B cell (primary cell): ENCODE measurements around the gene CLN6. TPM values are rescaled to one million over a fixed set of nuclear protein-coding genes. Genes with fewer than 3 reads are reported as not detected.
A peak's percentile ranks its signal among the peaks of the same experiment; 100 is the strongest.

Experiments used
- ATAC-seq: fragments of 200-7000 bp; cut with Tn5 transposase; one replicate; pipeline ENCODE4 v1.10.0; 2021; ENCODE audit warnings: low read depth, mild to moderate bottlenecking, moderate number of reproducible peaks, moderate library complexity
- CTCF ChIA-PET: fragments of 350-600 bp; sonication (Branson Sonifier 250); formaldehyde crosslinking; loops from one replicate; lab custom pipeline; 2021; ENCODE audit warnings: antibody characterized with exemption, inconsistent platforms; lab: Charles Lee
- POLR2A ChIA-PET: fragments of 350-600 bp; sonication (Branson Sonifier 250); formaldehyde crosslinking; loops from one replicate; lab custom pipeline; 2021; ENCODE audit warnings: antibody characterized with exemption; lab: Charles Lee
- DNase-seq: peaks from one replicate; pipeline ENCODE4 v3.0.0; 2013
- H2AFZ ChIP-seq: 2 replicates; pipeline ENCODE4 v1.6.1; 2012; ENCODE audit warnings: mild to moderate bottlenecking, low read depth, low read length; ENCODE audit not compliant: insufficient read depth, poor library complexity, severe bottlenecking
- H3K27ac ChIP-seq, 2 donors: 1 replicate in 1 of 2; 2 replicates in 1 of 2; pipeline ENCODE4 v1.5.1; 2012 to 2013; ENCODE audit warnings: low read length in 2 of 2, mild to moderate bottlenecking in 2 of 2, moderate library complexity in 1 of 2
- H3K27me3 ChIP-seq, 4 experiments: fragments of 200-600 bp in 1 of 4; sonication (generic) in 1 of 4; replicated peaks in 1 of 4; 1 replicate in 2 of 4; 2 replicates in 2 of 4; pipeline versions ENCODE4 v1.6.1 to v1.7.0; 2013 to 2016; ENCODE audit warnings: low read length in 3 of 4, mild to moderate bottlenecking in 2 of 4, mixed read lengths in 1 of 4, moderate library complexity in 1 of 4; ENCODE audit not compliant: insufficient read depth in 4 of 4, control insufficient read depth in 3 of 4; ENCODE audit errors: control extremely low read depth in 1 of 4
- H3K36me3 ChIP-seq, 2 experiments: replicated peaks in 1 of 2; 1 replicate in 1 of 2; 2 replicates in 1 of 2; pipeline versions ENCODE4 v1.6.1 to v1.7.1; 2013; ENCODE audit warnings: low read length in 1 of 2; ENCODE audit not compliant: insufficient read depth in 2 of 2, control insufficient read depth in 1 of 2; ENCODE audit errors: control extremely low read depth in 1 of 2, extremely low read depth in 1 of 2
- H3K4me1 ChIP-seq, 2 donors: fragments of 200-600 bp in 1 of 2; sonication (generic) in 1 of 2; 1 replicate in 1 of 2; 2 replicates in 1 of 2; pipeline versions ENCODE4 v1.5.1 to v1.6.1; 2013 to 2017; ENCODE audit warnings: low read length in 2 of 2; ENCODE audit not compliant: control insufficient read depth in 2 of 2, insufficient read depth in 2 of 2
- H3K4me2 ChIP-seq: replicated peaks from 2 replicates; pipeline ENCODE3; 2012; ENCODE audit warnings: mild to moderate bottlenecking, low read depth, low read length; ENCODE audit not compliant: poor library complexity, severe bottlenecking
- H3K4me3 ChIP-seq, 5 experiments: fragments of 200-600 bp in 1 of 5; sonication (generic) in 1 of 5; 1 replicate in 3 of 5; 2 replicates in 2 of 5; pipeline versions ENCODE4 v1.5.1 to v1.7.0; 2011 to 2016; ENCODE audit warnings: low read length in 4 of 5, mild to moderate bottlenecking in 4 of 5, low read depth in 2 of 5, control low read depth in 1 of 5, moderate library complexity in 1 of 5; ENCODE audit not compliant: insufficient read depth in 1 of 5; ENCODE audit errors: control extremely low read depth in 1 of 5, extremely low read depth in 1 of 5
- H3K79me2 ChIP-seq: fragments of 200-600 bp; sonication (generic); one replicate; pipeline ENCODE4 v1.6.0; 2016; ENCODE audit warnings: low read length; ENCODE audit not compliant: control insufficient read depth, insufficient read depth
- H3K9ac ChIP-seq: fragments of 200-600 bp; sonication (generic); 2 replicates; pipeline ENCODE4 v1.6.1; 2017; ENCODE audit warnings: mild to moderate bottlenecking, low read length, moderate library complexity
- H3K9me3 ChIP-seq, 3 donors: one replicate each; pipeline versions ENCODE4 v1.6.1 to v1.7.1; 2013; ENCODE audit warnings: low read length in 2 of 3; ENCODE audit not compliant: control insufficient read depth in 2 of 3, insufficient read depth in 1 of 3; ENCODE audit errors: control extremely low read depth in 1 of 3
- H4K20me1 ChIP-seq: 2 replicates; pipeline ENCODE4 v1.6.0; 2012; ENCODE audit warnings: mild to moderate bottlenecking, low read length; ENCODE audit not compliant: insufficient read depth, control insufficient read depth, poor library complexity, severe bottlenecking
- H3K27ac Mint-ChIP-seq: one replicate; pipeline ENCODE4 v1.8.0; 2021; ENCODE audit warnings: mixed read lengths
- H3K27me3 Mint-ChIP-seq: one replicate; pipeline ENCODE4 v1.8.0; 2021; ENCODE audit warnings: mixed read lengths
- H3K4me1 Mint-ChIP-seq: one replicate; pipeline ENCODE4 v1.8.0; 2021; ENCODE audit warnings: mixed read lengths
- H3K4me3 Mint-ChIP-seq: one replicate; pipeline ENCODE4 v1.8.0; 2021; ENCODE audit warnings: mixed read lengths
- H3K9me3 Mint-ChIP-seq: one replicate; pipeline ENCODE4 v1.8.0; 2022; ENCODE audit warnings: mixed read lengths; ENCODE audit not compliant: insufficient read depth
- EZH2 ChIP-seq: IDR thresholded peaks from 2 replicates; pipeline ENCODE4 v1.6.1; 2012; ENCODE audit warnings: borderline replicate concordance, low read depth, mild to moderate bottlenecking, moderate library complexity, low read length; ENCODE audit not compliant: insufficient read depth, poor library complexity, severe bottlenecking
- WGBS: methylation state at CpG from one replicate; pipeline ENCODE4 v1.1.5; 2013; ENCODE audit warnings: missing lambda C conversion rate; ENCODE audit not compliant: insufficient coverage; 5-methylcytosine and 5-hydroxymethylcytosine counted together
- intact Hi-C: fragments of 100-400 bp; cut with micrococcal nuclease; formaldehyde crosslinking; loops from one replicate; pipeline ENCODE4 v1.10.0; 2022
- polyA plus RNA-seq: library from polyadenylated mRNA; depleted of rRNA; stranded (reverse); fragments of >200 nt; gene quantifications from 2 replicates; pipeline ENCODE4 v1.2.3, GENCODE V29; 2012
- total RNA-seq, 2 donors: library from RNA; stranded (reverse); fragments of 120-200 nt in 1 of 2; gene quantifications; 1 replicate in 1 of 2; 2 replicates in 1 of 2; pipeline versions ENCODE4 v1.2.3 to v1.2.4, GENCODE V29; 2013 to 2022
- TF ChIP-seq, protein P1 (sequence below): fragments of 200-600 bp; IDR thresholded peaks from one replicate; pipeline ENCODE4 v1.8.0; 2022; ENCODE audit warnings: antibody characterized with exemption, mild to moderate bottlenecking

Gene CLN6
- total and polyA plus RNA-seq, 2 donors (not counting 1 experiment from before 2014, with no cell fraction given), result 22.8 TPM

- Mint-ChIP-seq H3K4me3 (peak overlapping the region; percentile 96), H3K9me3 (no peaks in the 10 kb centered on the region), H3K27ac (peak overlapping the region; percentile 92), H3K4me1 (peaks cover 37% of the 10 kb centered on the region), H3K27me3 (no peaks in the 10 kb centered on the region)
- peak overlapping the region; percentile 98 for H3K4me2 ChIP-seq
- H2AFZ ChIP-seq, result peak overlapping the region; percentile 97
- H3K27me3 ChIP-seq, result peaks cover 0 to 2% (median 0%) of the 10 kb centered on the region in 4 experiments
- H3K9me3 ChIP-seq, result no peaks in the 10 kb centered on the region
- DNase-seq (no peak), ATAC-seq (no peak)
- H3K79me2 ChIP-seq, result peaks cover 49% of the 10 kb centered on the region
- H3K27ac ChIP-seq, result peak overlapping the region; percentile 60 to 88
- intact Hi-C loops, result no loop called here
- POLR2A ChIA-PET, result interaction anchor here (2.6 to 3.6 kb wide), 2 partner anchors 48 to 176 kb away, joined by 9 to 26 read pairs; partner anchors contain the start of genes FEM1B and PIAS1
- CTCF ChIA-PET, result interaction anchor here (1.1 kb wide), 1 partner anchor 47 kb away, joined by 6 read pairs; the partner anchor contains the start of gene FEM1B
- H3K36me3 ChIP-seq, result no peaks in the 10 kb centered on the region
- H4K20me1 ChIP-seq, result peaks cover 5% of the 10 kb centered on the region
- WGBS, result 56% methylated on average over 19 of the region's 20 CpGs
- peak overlapping the region; percentile 57 to 76 (median 73) for H3K4me3 ChIP-seq
- peaks cover 15 to 35% of the 10 kb centered on the region in 2 donors for H3K4me1 ChIP-seq
- peak overlapping the region; percentile 91 for H3K9ac ChIP-seq
- TF ChIP-seq EZH2, result no peak
- TF ChIP-seq, protein P1, sequence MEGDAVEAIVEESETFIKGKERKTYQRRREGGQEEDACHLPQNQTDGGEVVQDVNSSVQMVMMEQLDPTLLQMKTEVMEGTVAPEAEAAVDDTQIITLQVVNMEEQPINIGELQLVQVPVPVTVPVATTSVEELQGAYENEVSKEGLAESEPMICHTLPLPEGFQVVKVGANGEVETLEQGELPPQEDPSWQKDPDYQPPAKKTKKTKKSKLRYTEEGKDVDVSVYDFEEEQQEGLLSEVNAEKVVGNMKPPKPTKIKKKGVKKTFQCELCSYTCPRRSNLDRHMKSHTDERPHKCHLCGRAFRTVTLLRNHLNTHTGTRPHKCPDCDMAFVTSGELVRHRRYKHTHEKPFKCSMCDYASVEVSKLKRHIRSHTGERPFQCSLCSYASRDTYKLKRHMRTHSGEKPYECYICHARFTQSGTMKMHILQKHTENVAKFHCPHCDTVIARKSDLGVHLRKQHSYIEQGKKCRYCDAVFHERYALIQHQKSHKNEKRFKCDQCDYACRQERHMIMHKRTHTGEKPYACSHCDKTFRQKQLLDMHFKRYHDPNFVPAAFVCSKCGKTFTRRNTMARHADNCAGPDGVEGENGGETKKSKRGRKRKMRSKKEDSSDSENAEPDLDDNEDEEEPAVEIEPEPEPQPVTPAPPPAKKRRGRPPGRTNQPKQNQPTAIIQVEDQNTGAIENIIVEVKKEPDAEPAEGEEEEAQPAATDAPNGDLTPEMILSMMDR, result peak; percentile 36
These were observed 901 bp upstream of the CLN6 start for GRCh38 chr15:68230157-68231100.
